ENCODE measurements around the gene AK9. TPM values are rescaled to one million over a fixed set of nuclear protein-coding genes. Genes with fewer than 3 reads are reported as not detected.

The AK9 gene
- total and polyA plus RNA-seq, 9 of the 15 experiments (the other 6 are each of a cell fraction or from before 2014, with no cell fraction given): 0.59 to 1.9 (median 1.2) TPM

DNA sequence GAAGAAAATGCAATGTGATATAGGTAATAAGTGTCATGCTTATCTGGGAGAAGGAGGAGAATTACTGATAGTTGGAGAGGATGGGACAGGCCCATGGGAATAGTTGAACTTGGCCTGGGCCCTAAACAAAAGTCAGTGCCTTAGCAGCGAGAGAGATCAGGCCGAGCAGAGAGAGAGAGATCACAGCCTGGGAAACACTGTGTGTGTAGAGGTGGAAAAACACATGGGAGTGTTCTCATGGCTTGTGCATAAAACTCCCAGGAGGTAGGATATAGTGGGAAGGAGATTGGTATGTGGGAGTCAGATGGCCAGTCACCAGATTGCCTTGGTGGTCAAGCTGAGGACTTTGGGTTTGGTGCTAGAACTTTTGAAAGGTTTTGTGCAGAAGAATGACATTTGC is 47.7 kb upstream of the AK9 start:
- TF ChIP-seq FOXA1 (IDR thresholded peaks at IDR 0.05; ENCODE audit: borderline replicate concordance) (no peak), GTF2A2 (tag; IDR thresholded peaks at IDR 0.05) (no peak), EZH2 (IDR thresholded peaks at IDR 0.05; ENCODE audit: borderline replicate concordance, low read depth, low read length) (no peak)
- TF ChIP-seq, protein P1, sequence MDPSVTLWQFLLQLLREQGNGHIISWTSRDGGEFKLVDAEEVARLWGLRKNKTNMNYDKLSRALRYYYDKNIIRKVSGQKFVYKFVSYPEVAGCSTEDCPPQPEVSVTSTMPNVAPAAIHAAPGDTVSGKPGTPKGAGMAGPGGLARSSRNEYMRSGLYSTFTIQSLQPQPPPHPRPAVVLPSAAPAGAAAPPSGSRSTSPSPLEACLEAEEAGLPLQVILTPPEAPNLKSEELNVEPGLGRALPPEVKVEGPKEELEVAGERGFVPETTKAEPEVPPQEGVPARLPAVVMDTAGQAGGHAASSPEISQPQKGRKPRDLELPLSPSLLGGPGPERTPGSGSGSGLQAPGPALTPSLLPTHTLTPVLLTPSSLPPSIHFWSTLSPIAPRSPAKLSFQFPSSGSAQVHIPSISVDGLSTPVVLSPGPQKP (CRISPR knock-in tag; IDR thresholded peaks at IDR 0.05): no peak
- FAIRE-seq (no peak), DNase-seq (ENCODE audit: extremely low read depth in 1 of 4, low spot score in 3 of 4) (no peak), ATAC-seq (no peak)
- POLR2A ChIA-PET: no interaction called here
- Histone ChIP-seq H3K9me3 (replicated peaks; ENCODE audit: control insufficient read depth, insufficient read depth, low read depth, low read length) (no peaks in the 10 kb centered on the region), H3K4me2 (ENCODE audit: insufficient read depth, low read length) (no peak overlapping the region), H3K36me3 (ENCODE audit: control insufficient read depth, insufficient read depth, low read length) (no peaks in the 10 kb centered on the region), H3K79me2 (ENCODE audit: control insufficient read depth, insufficient read depth, low read length) (no peaks in the 10 kb centered on the region), H2AFZ (ENCODE audit: low read depth, low read length) (no peak overlapping the region), H4K20me1 (replicated peaks; ENCODE audit: control insufficient read depth, insufficient read depth, low read length) (no peaks in the 10 kb centered on the region), H3K4me3 (no peak overlapping the region), H3K4me1 (replicated peaks in 1 of 2; ENCODE audit: control insufficient read depth in 2 of 2, insufficient read depth in 2 of 2, low read length in 2 of 2) (no peaks in the 10 kb centered on the region; a peak in 1 of 5 replicates), H3K27ac (ENCODE audit: extremely low read depth, low read depth, low read length) (no peak overlapping the region), H3K9ac (ENCODE audit: insufficient read depth in 1 of 2, low read depth in 2 of 2, low read length in 2 of 2) (no peak overlapping the region), H3K9me1 (ENCODE audit: control insufficient read depth, insufficient read depth, low read length) (no peaks in the 10 kb centered on the region), H3K27me3 (ENCODE audit: control insufficient read depth in 2 of 2, insufficient read depth in 2 of 2, low read length in 2 of 2) (no peaks in the 10 kb centered on the region)
- in situ Hi-C loops (cut with MboI): no loop called here
- intact Hi-C loops (cut with micrococcal nuclease): no loop called here
- 8% methylated on average over 2 of the region's 2 CpGs for WGBS (ENCODE audit: insufficient coverage, low coverage, missing lambda C conversion rate)
- CTCF ChIA-PET (ENCODE audit: low intra/inter-chr PET ratio): no interaction called here
- BruUV-seq (replicated peaks): no TSS peak

DNA sequence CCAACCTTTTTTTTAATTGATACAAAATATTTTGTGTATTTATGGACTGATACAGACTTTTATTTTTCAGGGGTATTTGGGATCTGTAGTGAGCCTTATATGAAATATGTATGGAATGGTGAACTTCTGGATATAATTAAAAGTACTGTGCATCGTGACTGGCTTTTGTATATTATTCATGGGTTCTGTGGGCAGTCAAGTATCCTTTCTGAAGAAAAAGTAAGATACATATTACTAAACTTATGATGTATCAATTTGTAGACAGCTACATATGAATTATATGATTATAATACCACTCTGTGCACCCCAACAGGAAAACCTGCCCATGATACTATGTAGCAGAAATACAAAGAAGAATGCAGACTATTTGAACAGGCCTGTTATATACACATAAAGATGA is 47.3 kb upstream of the AK9 start:
- POLR2A ChIA-PET: no interaction called here
- in situ Hi-C loops (cut with MboI): no loop called here
- CTCF ChIA-PET (ENCODE audit: low intra/inter-chr PET ratio): no interaction called here
- H3K36me3 ChIP-seq (ENCODE audit: control insufficient read depth, insufficient read depth, low read length): no peaks in the 10 kb centered on the region
- no peaks in the 10 kb centered on the region for H3K9me3 ChIP-seq (replicated peaks; ENCODE audit: control insufficient read depth, insufficient read depth, low read depth, low read length)
- no peak overlapping the region for H3K4me2 ChIP-seq (ENCODE audit: insufficient read depth, low read length)
- H3K4me1 ChIP-seq (replicated peaks in 1 of 2; ENCODE audit: control insufficient read depth in 2 of 2, insufficient read depth in 2 of 2, low read length in 2 of 2): no peaks in the 10 kb centered on the region; a peak in 1 of 5 replicates
- DNase-seq (ENCODE audit: extremely low read depth in 1 of 4, low spot score in 3 of 4) (no peak), FAIRE-seq (no peak), ATAC-seq (no peak)
- intact Hi-C loops (cut with micrococcal nuclease): no loop called here
- no peak overlapping the region for H2AFZ ChIP-seq (ENCODE audit: low read depth, low read length)
- H3K27ac ChIP-seq (ENCODE audit: extremely low read depth, low read depth, low read length): no peak overlapping the region
- BruUV-seq (replicated peaks): no TSS peak
- no peaks in the 10 kb centered on the region for H3K27me3 ChIP-seq (ENCODE audit: control insufficient read depth in 2 of 2, insufficient read depth in 2 of 2, low read length in 2 of 2)
- H3K4me3 ChIP-seq: no peak overlapping the region
- H3K79me2 ChIP-seq (ENCODE audit: control insufficient read depth, insufficient read depth, low read length): no peaks in the 10 kb centered on the region
- no peak overlapping the region for H3K9ac ChIP-seq (ENCODE audit: insufficient read depth in 1 of 2, low read depth in 2 of 2, low read length in 2 of 2)
- no peaks in the 10 kb centered on the region for H4K20me1 ChIP-seq (replicated peaks; ENCODE audit: control insufficient read depth, insufficient read depth, low read length)
- H3K9me1 ChIP-seq (ENCODE audit: control insufficient read depth, insufficient read depth, low read length): no peaks in the 10 kb centered on the region
- 20% methylated on average over 1 of the region's 1 CpG for WGBS (ENCODE audit: insufficient coverage, low coverage, missing lambda C conversion rate)
- TF ChIP-seq ZNF830 (CRISPR knock-in tag; IDR thresholded peaks at IDR 0.05) (no peak), ZNF124 (CRISPR knock-in tag; IDR thresholded peaks at IDR 0.05) (no peak), CCAR2 (IDR thresholded peaks at IDR 0.05; ENCODE audit: low read depth, low read length) (no peak), ZNF184 (CRISPR knock-in tag; IDR thresholded peaks at IDR 0.05) (no peak), SREBF1 (IDR thresholded peaks at IDR 0.05; ENCODE audit: borderline replicate concordance, low read depth, low read length) (no peak), ESRRB (CRISPR knock-in tag; IDR thresholded peaks at IDR 0.05; ENCODE audit: borderline replicate concordance) (no peak), NCOA1 (IDR thresholded peaks at IDR 0.05; ENCODE audit: low read depth) (no peak), ELF4 (CRISPR knock-in tag; IDR thresholded peaks at IDR 0.05) (no peak), ZNF217 (CRISPR knock-in tag; IDR thresholded peaks at IDR 0.05) (no peak), NEUROD1 (IDR thresholded peaks at IDR 0.05; ENCODE audit: borderline replicate concordance, low read depth, low read length, partially characterized antibody) (no peak), MCM2 (IDR thresholded peaks at IDR 0.05; ENCODE audit: low read depth) (no peak), NUFIP1 (IDR thresholded peaks at IDR 0.05; ENCODE audit: partially characterized antibody) (no peak)
- TF ChIP-seq, protein P2, sequence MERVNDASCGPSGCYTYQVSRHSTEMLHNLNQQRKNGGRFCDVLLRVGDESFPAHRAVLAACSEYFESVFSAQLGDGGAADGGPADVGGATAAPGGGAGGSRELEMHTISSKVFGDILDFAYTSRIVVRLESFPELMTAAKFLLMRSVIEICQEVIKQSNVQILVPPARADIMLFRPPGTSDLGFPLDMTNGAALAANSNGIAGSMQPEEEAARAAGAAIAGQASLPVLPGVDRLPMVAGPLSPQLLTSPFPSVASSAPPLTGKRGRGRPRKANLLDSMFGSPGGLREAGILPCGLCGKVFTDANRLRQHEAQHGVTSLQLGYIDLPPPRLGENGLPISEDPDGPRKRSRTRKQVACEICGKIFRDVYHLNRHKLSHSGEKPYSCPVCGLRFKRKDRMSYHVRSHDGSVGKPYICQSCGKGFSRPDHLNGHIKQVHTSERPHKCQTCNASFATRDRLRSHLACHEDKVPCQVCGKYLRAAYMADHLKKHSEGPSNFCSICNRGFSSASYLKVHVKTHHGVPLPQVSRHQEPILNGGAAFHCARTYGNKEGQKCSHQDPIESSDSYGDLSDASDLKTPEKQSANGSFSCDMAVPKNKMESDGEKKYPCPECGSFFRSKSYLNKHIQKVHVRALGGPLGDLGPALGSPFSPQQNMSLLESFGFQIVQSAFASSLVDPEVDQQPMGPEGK (CRISPR knock-in tag; IDR thresholded peaks at IDR 0.05; ENCODE audit: borderline replicate concordance): no peak

Measured in K562 (cell line).